Keratinocyte (primary cell): ENCODE results near the gene TBX20. TPM values are rescaled to one million over a fixed set of nuclear protein-coding genes. Genes with fewer than 3 reads are reported as not detected.

Experiments used
- DNase-seq: peaks from one replicate; pipeline ENCODE4 v3.0.0-alpha.2; 2011; ENCODE audit warnings: low read depth, missing footprints, low spot score
- FAIRE-seq: peaks from 2 replicates; lab custom pipeline; 2011; peaks lifted over from hg19 to GRCh38; lab: Jason Lieb, UNC
- H2AFZ ChIP-seq: 2 replicates; pipeline ENCODE4 v1.6.0; 2012; ENCODE audit warnings: low read length, control low read depth, inconsistent platforms; ENCODE audit not compliant: control insufficient read depth
- H3K27ac ChIP-seq: 2 replicates; pipeline ENCODE4 v1.5.1; 2011; ENCODE audit warnings: low read length; ENCODE audit not compliant: control insufficient read depth, insufficient read depth
- H3K27me3 ChIP-seq: 3 replicates; pipeline ENCODE4 v1.6.0; 2011; ENCODE audit warnings: low read length; ENCODE audit not compliant: control insufficient read depth, insufficient read depth; ENCODE audit errors: extremely low read depth
- H3K36me3 ChIP-seq, 2 experiments: 2 replicates in 1 of 2; 3 replicates in 1 of 2; pipeline ENCODE4 v1.5.1; 2011; ENCODE audit warnings: low read length in 2 of 2, mild to moderate bottlenecking in 1 of 2; ENCODE audit not compliant: control insufficient read depth in 2 of 2, insufficient read depth in 2 of 2; ENCODE audit errors: extremely low read depth in 1 of 2
- H3K4me1 ChIP-seq: 3 replicates; pipeline ENCODE4 v1.5.1; 2011; ENCODE audit warnings: low read length; ENCODE audit not compliant: control insufficient read depth, insufficient read depth; ENCODE audit errors: extremely low read depth
- H3K4me2 ChIP-seq: 3 replicates; pipeline ENCODE4 v1.6.0; 2011; ENCODE audit warnings: low read depth, low read length; ENCODE audit not compliant: control insufficient read depth, insufficient read depth; ENCODE audit errors: extremely low read depth
- H3K4me3 ChIP-seq, 3 experiments: fragments of 200-600 bp in 1 of 3; sonication (generic) in 1 of 3; 2 replicates in 2 of 3; 3 replicates in 1 of 3; pipeline ENCODE4 v1.5.1; 2011 to 2016; ENCODE audit warnings: low read length in 3 of 3, mild to moderate bottlenecking in 3 of 3, control low read depth in 2 of 3, inconsistent platforms in 1 of 3, low read depth in 1 of 3, mixed read lengths in 1 of 3, mixed run types in 1 of 3, moderate library complexity in 1 of 3; ENCODE audit not compliant: control insufficient read depth in 2 of 3, insufficient read depth in 2 of 3; ENCODE audit errors: extremely low read depth in 1 of 3
- H3K79me2 ChIP-seq: 2 replicates; pipeline ENCODE4 v1.6.0; 2012; ENCODE audit warnings: low read length; ENCODE audit not compliant: control insufficient read depth, insufficient read depth
- H3K9ac ChIP-seq: 3 replicates; pipeline ENCODE4 v1.6.0; 2011; ENCODE audit warnings: low read length; ENCODE audit not compliant: control insufficient read depth, insufficient read depth; ENCODE audit errors: extremely low read depth
- H3K9me1 ChIP-seq: 3 replicates; pipeline ENCODE4 v1.6.0; 2011; ENCODE audit warnings: low read length; ENCODE audit not compliant: control insufficient read depth, insufficient read depth; ENCODE audit errors: extremely low read depth
- H3K9me3 ChIP-seq: 2 replicates; pipeline ENCODE4 v1.5.1; 2012; ENCODE audit warnings: low read depth, low read length; ENCODE audit not compliant: control insufficient read depth
- H4K20me1 ChIP-seq: 3 replicates; pipeline ENCODE4 v1.6.0; 2011; ENCODE audit warnings: low read length; ENCODE audit not compliant: control insufficient read depth, insufficient read depth; ENCODE audit errors: extremely low read depth
- EZH2 ChIP-seq: IDR thresholded peaks from one replicate; pipeline ENCODE4 v1.6.1; 2012; ENCODE audit warnings: inconsistent platforms, mild to moderate bottlenecking, low read length, moderate library complexity
- dilution Hi-C: fragments of 300-500 bp; cut with MboI; formaldehyde crosslinking; loops from one replicate; pipeline ENCODE4 v1.7.0; 2020; ENCODE audit warnings: low sequenced_read_pairs; ENCODE audit not compliant: extremely low pct_ligation_motif_present
- polyA plus RNA-seq, 5 experiments: library from polyadenylated mRNA; depleted of rRNA in 3 of 5; stranded (reverse) in 3 of 5; stranded (forward) in 1 of 5; unstranded in 1 of 5; fragments of >200 nt; gene quantifications; 1 replicate in 1 of 5; 2 replicates in 3 of 5; 3 replicates in 1 of 5; pipeline versions ENCODE4 v1.2.1 to v1.2.3, GENCODE V29; 2011 to 2012; ENCODE audit warnings: missing spikeins in 2 of 5, low read depth in 1 of 5, low replicate concordance in 1 of 5
- TF ChIP-seq, protein P1 (sequence below), 3 experiments: IDR thresholded peaks in 1 of 3; conservative IDR thresholded peaks in 1 of 3; optimal IDR thresholded peaks in 1 of 3; 2 replicates in 2 of 3; 3 replicates in 1 of 3; pipeline versions ENCODE3 to v1.5.1; 2011; ENCODE audit warnings: low read length in 3 of 3, mild to moderate bottlenecking in 3 of 3, moderate library complexity in 2 of 3, control low read depth in 1 of 3, inconsistent platforms in 1 of 3; ENCODE audit not compliant: insufficient read depth in 2 of 3; ENCODE audit errors: extremely low read depth in 1 of 3

Gene TBX20
- polyA plus RNA-seq, 1 donor (not counting 4 experiments of a cell fraction or from before 2014, with no cell fraction given): not detected

DNA sequence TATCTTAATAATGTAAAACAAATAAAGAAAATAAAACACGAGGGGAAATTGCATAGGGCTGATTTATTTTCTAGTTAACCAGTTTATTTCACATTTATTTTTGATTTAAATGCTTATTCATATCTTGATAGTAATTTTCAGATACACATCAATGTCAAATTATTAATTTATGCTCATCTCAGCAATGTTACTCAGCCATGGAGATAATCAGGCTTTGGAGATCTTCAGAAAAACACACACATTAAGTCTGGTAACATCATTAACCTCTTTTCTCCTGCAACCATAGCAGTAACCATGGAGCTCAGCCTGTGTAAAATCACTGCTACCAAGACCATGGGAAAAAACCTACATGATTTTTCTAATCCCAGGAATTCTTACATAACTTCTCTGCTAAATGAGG is 31.9 kb upstream of the TBX20 start:
- dilution Hi-C loops: no loop called here
- Histone ChIP-seq H4K20me1 (no peaks in the 10 kb centered on the region), H3K27me3 (no peaks in the 10 kb centered on the region), H3K4me1 (no peaks in the 10 kb centered on the region), H3K36me3 (no peaks in the 10 kb centered on the region), H3K4me2 (no peak overlapping the region), H3K9me1 (no peaks in the 10 kb centered on the region), H3K9me3 (no peaks in the 10 kb centered on the region), H3K9ac (no peak overlapping the region), H3K27ac (no peak overlapping the region), H3K4me3 (no peak overlapping the region), H3K79me2 (no peaks in the 10 kb centered on the region), H2AFZ (no peak overlapping the region)
- TF ChIP-seq EZH2: no peak
- TF ChIP-seq, protein P1, sequence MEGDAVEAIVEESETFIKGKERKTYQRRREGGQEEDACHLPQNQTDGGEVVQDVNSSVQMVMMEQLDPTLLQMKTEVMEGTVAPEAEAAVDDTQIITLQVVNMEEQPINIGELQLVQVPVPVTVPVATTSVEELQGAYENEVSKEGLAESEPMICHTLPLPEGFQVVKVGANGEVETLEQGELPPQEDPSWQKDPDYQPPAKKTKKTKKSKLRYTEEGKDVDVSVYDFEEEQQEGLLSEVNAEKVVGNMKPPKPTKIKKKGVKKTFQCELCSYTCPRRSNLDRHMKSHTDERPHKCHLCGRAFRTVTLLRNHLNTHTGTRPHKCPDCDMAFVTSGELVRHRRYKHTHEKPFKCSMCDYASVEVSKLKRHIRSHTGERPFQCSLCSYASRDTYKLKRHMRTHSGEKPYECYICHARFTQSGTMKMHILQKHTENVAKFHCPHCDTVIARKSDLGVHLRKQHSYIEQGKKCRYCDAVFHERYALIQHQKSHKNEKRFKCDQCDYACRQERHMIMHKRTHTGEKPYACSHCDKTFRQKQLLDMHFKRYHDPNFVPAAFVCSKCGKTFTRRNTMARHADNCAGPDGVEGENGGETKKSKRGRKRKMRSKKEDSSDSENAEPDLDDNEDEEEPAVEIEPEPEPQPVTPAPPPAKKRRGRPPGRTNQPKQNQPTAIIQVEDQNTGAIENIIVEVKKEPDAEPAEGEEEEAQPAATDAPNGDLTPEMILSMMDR (optimal IDR thresholded peaks at IDR 0.05 in 1 of 3, IDR thresholded peaks at IDR 0.05 in 1 of 3, conservative IDR thresholded peaks at IDR 0.05 in 1 of 3; ENCODE audit: extremely low read depth in 1 of 3, insufficient read depth in 2 of 3, low read length in 3 of 3): no peak
- no peak for DNase-seq
- FAIRE-seq: no peak

DNA sequence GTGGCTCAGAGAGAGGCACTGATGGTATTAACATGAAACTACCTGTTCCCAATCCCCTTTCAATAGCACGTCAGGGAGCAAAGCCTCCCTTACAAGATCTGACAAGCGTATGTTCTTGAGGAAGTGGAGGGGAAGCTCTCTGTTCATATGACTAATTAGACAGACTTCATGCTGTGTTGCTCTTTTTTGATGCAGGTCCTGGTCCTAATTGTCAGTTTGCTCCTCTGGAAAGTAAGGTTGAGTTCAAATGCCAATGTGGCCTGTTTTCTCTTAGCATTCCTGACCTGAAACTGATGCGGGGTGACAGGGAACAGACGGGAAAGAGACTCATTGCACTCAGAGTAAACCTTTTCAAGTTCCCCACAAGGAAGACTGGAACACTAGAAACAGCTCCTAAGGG is 27.0 kb upstream of the TBX20 start:
- no peak overlapping the region for H2AFZ ChIP-seq
- H3K4me3 ChIP-seq: no peak overlapping the region
- no peak overlapping the region for H3K4me2 ChIP-seq
- H3K9me3 ChIP-seq: no peaks in the 10 kb centered on the region
- no peaks in the 10 kb centered on the region for H4K20me1 ChIP-seq
- TF ChIP-seq, protein P1 (optimal IDR thresholded peaks at IDR 0.05 in 1 of 3, IDR thresholded peaks at IDR 0.05 in 1 of 3, conservative IDR thresholded peaks at IDR 0.05 in 1 of 3; ENCODE audit: extremely low read depth in 1 of 3, insufficient read depth in 2 of 3, low read length in 3 of 3): no peak
- no peak for TF ChIP-seq EZH2
- dilution Hi-C loops: no loop called here
- no peaks in the 10 kb centered on the region for H3K4me1 ChIP-seq
- FAIRE-seq (no peak), DNase-seq (no peak)
- no peak overlapping the region for H3K27ac ChIP-seq
- H3K27me3 ChIP-seq: no peaks in the 10 kb centered on the region
- H3K9ac ChIP-seq: no peak overlapping the region
- no peaks in the 10 kb centered on the region for H3K79me2 ChIP-seq
- no peaks in the 10 kb centered on the region for H3K36me3 ChIP-seq
- H3K9me1 ChIP-seq: no peaks in the 10 kb centered on the region
